Activated CD8-positive, alpha-beta T cell treated with anti-CD3 and anti-CD28 coated beads, Interleukin-2, amount 10 ng/mL, durations not matched to agents 7 days and 5 days (primary cell): ENCODE measurements around the gene TBATA. TPM values are rescaled to one million over a fixed set of nuclear protein-coding genes. Genes with fewer than 3 reads are reported as not detected.
A peak's percentile ranks its signal among the peaks of the same experiment; 100 is the strongest.

Source experiments
- ATAC-seq: fragments of 150-1000 bp; cut with Tn5 transposase; one replicate; pipeline ENCODE4 v1.10.0; 2021; ENCODE audit warnings: moderate library complexity
- CTCF ChIA-PET: fragments of 350-600 bp; sonication (Branson Sonifier 250); formaldehyde crosslinking; loops from one replicate; lab custom pipeline; 2021; ENCODE audit warnings: antibody characterized with exemption; lab: Charles Lee
- POLR2A ChIA-PET: fragments of 350-600 bp; sonication (Branson Sonifier 250); formaldehyde crosslinking; loops from one replicate; lab custom pipeline; 2021; ENCODE audit warnings: antibody characterized with exemption; lab: Charles Lee
- DNase-seq: peaks from one replicate; pipeline ENCODE4 v3.0.0-alpha.2; 2020
- H3K27ac Mint-ChIP-seq: one replicate; pipeline ENCODE4 v1.8.0; 2021; ENCODE audit warnings: mild to moderate bottlenecking, mixed read lengths
- H3K27me3 Mint-ChIP-seq: one replicate; pipeline ENCODE4 v1.8.0; 2021; ENCODE audit warnings: low read depth, mixed read lengths
- H3K36me3 Mint-ChIP-seq: one replicate; pipeline ENCODE4 v1.8.0; 2021; ENCODE audit warnings: low read depth, mixed read lengths
- H3K4me1 Mint-ChIP-seq: one replicate; pipeline ENCODE4 v1.8.0; 2021; ENCODE audit warnings: low read depth, mixed read lengths
- H3K4me3 Mint-ChIP-seq: one replicate; pipeline ENCODE4 v1.8.0; 2021; ENCODE audit warnings: mild to moderate bottlenecking, mixed read lengths
- H3K9me3 Mint-ChIP-seq: one replicate; pipeline ENCODE4 v1.8.0; 2022; ENCODE audit warnings: mixed read lengths; ENCODE audit not compliant: insufficient read depth
- total RNA-seq, 2 experiments: library from RNA; stranded (reverse); gene quantifications; one replicate each; pipeline ENCODE4 v1.2.3, GENCODE V29; 2021

TBATA gene
- total RNA-seq, 2 experiments from 2014 or later = not detected

- Mint-ChIP-seq H3K4me1 (peaks cover 5% of the 10 kb centered on the region), H3K36me3 (peaks cover 13% of the 10 kb centered on the region), H3K9me3 (no peaks in the 10 kb centered on the region), H3K4me3 (no peak overlapping the region), H3K27ac (no peak overlapping the region), H3K27me3 (no peaks in the 10 kb centered on the region)
- DNase-seq (no peak), ATAC-seq (no peak)
- POLR2A ChIA-PET = no interaction called here
- CTCF ChIA-PET = interaction anchor here (0.7 to 2.3 kb wide), 4 partner anchors 57 to 400 kb away, joined by 3 to 8 read pairs (median 4); no protein-coding TSS in a partner anchor
These were observed 37.1 kb upstream of the TBATA start for GRCh38 chr10:70822076-70822820.

- no peak for ATAC-seq
- H3K27ac Mint-ChIP-seq = no peak overlapping the region
- DNase-seq = no peak
- CTCF ChIA-PET = interaction anchor here (1.0 to 2.3 kb wide), 4 partner anchors 12 to 272 kb away, joined by 3 to 8 read pairs (median 4); no protein-coding TSS in a partner anchor
- POLR2A ChIA-PET = no interaction called here
- H3K9me3 Mint-ChIP-seq = no peaks in the 10 kb centered on the region
- no peak overlapping the region for H3K4me3 Mint-ChIP-seq
- peaks cover 11% of the 10 kb centered on the region for H3K36me3 Mint-ChIP-seq
- no peaks in the 10 kb centered on the region for H3K27me3 Mint-ChIP-seq
- H3K4me1 Mint-ChIP-seq = peaks cover 11% of the 10 kb centered on the region
These were observed 36.0 kb upstream of the TBATA start for GRCh38 chr10:70820976-70821750.

- ChIA-PET CTCF (interaction anchor here (0.6 to 2.8 kb wide), 15 partner anchors 9 to 267 kb away, joined by 3 to 23 read pairs (median 4); no protein-coding TSS in a partner anchor), POLR2A (interaction anchor here (1.9 to 2.0 kb wide), 2 partner anchors 16 to 72 kb away, joined by 6 to 8 read pairs; partner anchors contain the start of gene PCBD1)
- Mint-ChIP-seq H3K36me3 (peaks cover 7% of the 10 kb centered on the region), H3K4me1 (peaks cover 15% of the 10 kb centered on the region), H3K4me3 (peak overlapping the region; percentile 85), H3K27ac (peak overlapping the region; percentile 80), H3K9me3 (no peaks in the 10 kb centered on the region), H3K27me3 (no peaks in the 10 kb centered on the region)
- DNase-seq = peak; percentile 52
- ATAC-seq = peak; percentile 70
These were observed 31.2 kb upstream of the TBATA start for GRCh38 chr10:70816220-70816894.

GRCh38 chr10:70815504-70816219 is 30.5 kb upstream of the TBATA start, which contains the start of gene SGPL1:
Gene SGPL1, plus strand, starts transcription at chr10:70815948. Its CDS starts 906 bp downstream, at chr10:70816854.
- POLR2A ChIA-PET = interaction anchor here (1.9 to 2.0 kb wide), 2 partner anchors 17 to 72 kb away, joined by 6 to 8 read pairs; partner anchors contain the start of gene PCBD1
- Mint-ChIP-seq H3K27ac (peak within 1 kb of the TSS; percentile 80), H3K27me3 (no peaks in the 10 kb centered on the region), H3K4me3 (peak within 1 kb of the TSS; percentile 85), H3K36me3 (peaks cover 7% of the 10 kb centered on the region), H3K9me3 (no peaks in the 10 kb centered on the region), H3K4me1 (peaks cover 15% of the 10 kb centered on the region)
- CTCF ChIA-PET = interaction anchor here (0.6 to 2.8 kb wide), 16 partner anchors 9 to 267 kb away, joined by 3 to 23 read pairs (median 4); no protein-coding TSS in a partner anchor
- DNase-seq (peak; percentile 87), ATAC-seq (peak; percentile 92)

GRCh38 chr10:70814126-70814525 is 28.9 kb upstream of the TBATA start:
- no peak overlapping the region for H3K4me3 Mint-ChIP-seq
- H3K27ac Mint-ChIP-seq = no peak overlapping the region
- peaks cover 2% of the 10 kb centered on the region for H3K36me3 Mint-ChIP-seq
- no peak for ATAC-seq
- H3K9me3 Mint-ChIP-seq = no peaks in the 10 kb centered on the region
- no peak for DNase-seq
- POLR2A ChIA-PET = no interaction called here
- CTCF ChIA-PET = interaction anchor here (0.9 kb wide), 1 partner anchor 45 kb away, joined by 3 read pairs; no protein-coding TSS in a partner anchor
- H3K4me1 Mint-ChIP-seq = peaks cover 15% of the 10 kb centered on the region
- H3K27me3 Mint-ChIP-seq = no peaks in the 10 kb centered on the region

GRCh38 chr10:70812814-70813213 is 27.6 kb upstream of the TBATA start:
- no peaks in the 10 kb centered on the region for H3K9me3 Mint-ChIP-seq
- H3K4me1 Mint-ChIP-seq = peaks cover 15% of the 10 kb centered on the region
- peaks cover 2% of the 10 kb centered on the region for H3K36me3 Mint-ChIP-seq
- H3K4me3 Mint-ChIP-seq = no peak overlapping the region
- CTCF ChIA-PET = interaction anchor here (1.2 kb wide), 1 partner anchor 254 kb away, joined by 4 read pairs; no protein-coding TSS in a partner anchor
- no peaks in the 10 kb centered on the region for H3K27me3 Mint-ChIP-seq
- no peak overlapping the region for H3K27ac Mint-ChIP-seq
- no peak for DNase-seq
- ATAC-seq = no peak
- POLR2A ChIA-PET = interaction anchor here (0.7 kb wide), 1 partner anchor 15 kb away, joined by 3 read pairs; no protein-coding TSS in a partner anchor

GRCh38 chr10:70811881-70812280 is 26.7 kb upstream of the TBATA start:
- Mint-ChIP-seq H3K27me3 (peaks cover 3% of the 10 kb centered on the region), H3K4me1 (peaks cover 10% of the 10 kb centered on the region), H3K4me3 (no peak overlapping the region), H3K36me3 (no peaks in the 10 kb centered on the region), H3K9me3 (no peaks in the 10 kb centered on the region), H3K27ac (no peak overlapping the region)
- ChIA-PET POLR2A (interaction anchor here (0.7 kb wide), 1 partner anchor 14 kb away, joined by 3 read pairs; no protein-coding TSS in a partner anchor), CTCF (interaction anchor here (1.2 kb wide), 1 partner anchor 253 kb away, joined by 4 read pairs; no protein-coding TSS in a partner anchor)
- ATAC-seq (no peak), DNase-seq (no peak)

GRCh38 chr10:70810967-70811366 is 25.8 kb upstream of the TBATA start:
- ChIA-PET CTCF (interaction anchor here (1.3 kb wide), 1 partner anchor 252 kb away, joined by 4 read pairs; no protein-coding TSS in a partner anchor), POLR2A (no interaction called here)
- H3K36me3 Mint-ChIP-seq = no peaks in the 10 kb centered on the region
- ATAC-seq (no peak), DNase-seq (no peak)
- peaks cover 5% of the 10 kb centered on the region for H3K4me1 Mint-ChIP-seq
- no peak overlapping the region for H3K27ac Mint-ChIP-seq
- no peak overlapping the region for H3K4me3 Mint-ChIP-seq
- no peaks in the 10 kb centered on the region for H3K9me3 Mint-ChIP-seq
- peaks cover 3% of the 10 kb centered on the region for H3K27me3 Mint-ChIP-seq

- POLR2A ChIA-PET = no interaction called here
- H3K4me1 Mint-ChIP-seq = no peaks in the 10 kb centered on the region
- H3K9me3 Mint-ChIP-seq = no peaks in the 10 kb centered on the region
- CTCF ChIA-PET = interaction anchor here (0.7 to 1.5 kb wide), 3 partner anchors 69 to 259 kb away, joined by 3 to 4 read pairs (median 3); no protein-coding TSS in a partner anchor
- H3K4me3 Mint-ChIP-seq = no peak overlapping the region
- H3K36me3 Mint-ChIP-seq = no peaks in the 10 kb centered on the region
- no peak overlapping the region for H3K27ac Mint-ChIP-seq
- ATAC-seq (no peak), DNase-seq (no peak)
- peaks cover 8% of the 10 kb centered on the region for H3K27me3 Mint-ChIP-seq
These were observed 24.5 kb upstream of the TBATA start for GRCh38 chr10:70809726-70810125.

GRCh38 chr10:70809011-70809611 is 23.9 kb upstream of the TBATA start:
- Mint-ChIP-seq H3K9me3 (no peaks in the 10 kb centered on the region), H3K4me3 (no peak overlapping the region), H3K27me3 (peaks cover 8% of the 10 kb centered on the region), H3K27ac (no peak overlapping the region), H3K36me3 (no peaks in the 10 kb centered on the region), H3K4me1 (no peaks in the 10 kb centered on the region)
- ATAC-seq (no peak), DNase-seq (no peak)
- ChIA-PET CTCF (interaction anchor here (0.7 to 1.5 kb wide), 2 partner anchors 69 to 259 kb away, joined by 3 read pairs; no protein-coding TSS in a partner anchor), POLR2A (no interaction called here)
